Right kidney (tissue), 1 donor: ENCODE measurements around the gene TTC12.

Experiments
- DNase-seq: peaks from one replicate; pipeline ENCODE4 v3.0.0-alpha.2; 2016

Gene TTC12

DNA sequence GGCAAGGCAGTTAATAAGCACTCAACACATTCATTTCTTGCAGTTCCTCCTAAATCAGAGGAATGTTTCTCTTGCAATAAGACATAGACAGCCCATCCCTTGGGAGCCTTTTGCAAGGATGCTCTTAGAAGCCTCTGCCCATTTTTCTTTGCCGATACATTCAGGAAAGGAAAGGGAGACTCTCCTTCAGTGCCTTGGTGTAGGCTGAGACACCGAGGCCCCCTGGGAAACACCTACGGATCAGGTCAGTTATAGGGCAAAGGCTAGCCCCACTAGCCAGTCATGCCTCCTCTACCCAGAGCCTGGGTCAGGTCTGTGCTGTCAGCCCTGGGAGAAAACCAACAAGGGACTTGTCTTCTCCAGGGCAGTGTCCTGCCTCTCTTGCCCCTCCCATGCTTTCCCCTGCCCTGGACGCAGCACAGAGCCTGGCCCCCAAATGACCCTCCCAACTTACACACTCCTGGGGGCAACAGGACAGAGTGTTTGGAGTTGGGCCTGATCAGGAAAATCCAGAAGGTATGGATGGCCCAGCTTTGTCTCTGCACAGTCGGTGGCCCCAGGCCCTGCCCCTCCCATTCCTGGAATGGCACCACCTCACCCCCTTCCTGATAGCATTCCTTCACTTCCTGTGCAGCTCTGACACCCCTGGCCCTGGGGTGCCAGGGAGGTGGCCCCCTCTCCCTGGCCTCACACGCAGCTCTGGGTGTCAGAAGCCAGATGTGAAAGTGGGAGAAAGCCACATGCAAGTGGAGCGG lies 91.5 kb downstream of the TTC12 start:
- DNase-seq: no peak

DNA sequence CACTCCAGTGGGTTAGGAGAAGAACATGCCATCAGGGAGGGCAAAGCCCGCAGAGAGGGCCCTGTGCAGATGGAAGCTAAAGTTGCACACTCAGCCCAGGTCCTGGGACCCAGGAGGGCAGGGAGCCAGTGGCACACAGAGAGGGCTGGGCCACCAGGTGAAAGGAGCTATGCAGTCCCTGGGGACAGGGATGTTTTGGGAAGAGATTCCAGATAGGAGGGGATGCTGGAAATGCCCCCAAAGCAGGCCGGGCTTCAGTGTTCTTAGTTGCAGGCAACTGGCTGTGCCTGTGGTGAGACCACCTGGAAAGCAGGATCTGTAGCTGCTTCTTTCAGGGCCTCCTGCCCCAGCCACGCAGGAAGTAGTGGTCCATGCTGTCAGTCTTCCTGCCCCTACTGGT lies 92.8 kb downstream of the TTC12 start:
- no peak for DNase-seq

DNA sequence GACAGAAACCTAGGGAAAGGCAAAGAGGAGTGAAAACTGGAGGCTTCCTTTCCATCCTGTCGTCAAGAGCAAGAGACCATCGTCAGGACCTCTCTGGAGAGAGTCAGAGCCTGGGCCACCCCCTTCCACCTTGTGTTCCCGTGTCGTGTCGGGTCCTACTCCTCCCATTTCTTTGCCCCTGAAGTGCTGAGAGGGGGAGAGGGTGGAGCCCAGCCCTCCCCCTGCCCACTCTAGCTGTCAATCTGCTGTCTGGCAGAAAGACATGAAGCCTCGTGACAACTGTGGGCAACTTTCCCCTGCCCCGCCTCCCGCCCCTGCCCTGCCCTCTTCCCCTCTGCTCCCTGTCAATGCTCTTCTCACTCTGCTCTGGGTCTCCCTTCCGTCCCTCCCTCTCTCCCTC lies 93.8 kb downstream of the TTC12 start:
- no peak for DNase-seq

DNA sequence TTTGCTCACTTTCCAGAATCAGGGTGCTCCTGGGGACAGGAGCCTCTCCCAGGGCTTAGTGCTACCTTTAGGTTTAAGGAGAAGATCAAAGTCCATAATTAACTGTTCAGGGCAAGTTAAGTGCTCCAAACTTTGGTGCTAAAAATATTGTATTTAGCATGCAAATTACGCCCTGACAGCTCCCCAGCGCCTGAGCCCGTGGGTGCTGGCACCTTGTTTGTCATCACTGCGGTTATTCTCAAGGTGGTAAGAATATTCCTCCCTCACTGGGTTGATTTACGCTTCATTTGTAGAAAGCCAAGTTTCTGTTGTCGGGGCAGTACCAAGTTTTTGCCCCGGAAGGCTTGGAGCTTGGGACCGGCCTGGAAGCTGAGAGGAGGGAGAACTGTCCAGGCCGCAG lies 94.5 kb downstream of the TTC12 start:
- DNase-seq: no peak

DNA sequence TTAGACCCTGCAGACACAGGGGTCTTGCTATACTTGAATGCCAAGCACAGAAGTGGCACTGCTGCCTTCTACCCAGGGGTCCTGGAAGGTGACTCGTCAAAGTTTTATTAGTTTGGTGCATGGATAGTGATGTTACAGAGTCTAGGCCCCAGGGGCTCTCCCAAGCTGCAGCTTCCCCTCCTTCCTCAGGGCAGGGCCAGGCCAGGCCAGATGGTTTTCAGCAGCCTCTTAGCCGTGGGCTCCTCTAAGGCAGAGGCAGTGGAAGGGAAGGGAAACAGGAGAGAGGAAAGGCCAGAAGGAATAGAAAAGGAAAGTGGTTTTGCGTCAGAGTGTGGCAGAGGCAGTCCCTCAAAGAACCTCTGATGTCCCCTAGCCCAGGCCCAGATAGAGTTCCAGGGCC lies 95.1 kb downstream of the TTC12 start:
- DNase-seq: no peak

DNA sequence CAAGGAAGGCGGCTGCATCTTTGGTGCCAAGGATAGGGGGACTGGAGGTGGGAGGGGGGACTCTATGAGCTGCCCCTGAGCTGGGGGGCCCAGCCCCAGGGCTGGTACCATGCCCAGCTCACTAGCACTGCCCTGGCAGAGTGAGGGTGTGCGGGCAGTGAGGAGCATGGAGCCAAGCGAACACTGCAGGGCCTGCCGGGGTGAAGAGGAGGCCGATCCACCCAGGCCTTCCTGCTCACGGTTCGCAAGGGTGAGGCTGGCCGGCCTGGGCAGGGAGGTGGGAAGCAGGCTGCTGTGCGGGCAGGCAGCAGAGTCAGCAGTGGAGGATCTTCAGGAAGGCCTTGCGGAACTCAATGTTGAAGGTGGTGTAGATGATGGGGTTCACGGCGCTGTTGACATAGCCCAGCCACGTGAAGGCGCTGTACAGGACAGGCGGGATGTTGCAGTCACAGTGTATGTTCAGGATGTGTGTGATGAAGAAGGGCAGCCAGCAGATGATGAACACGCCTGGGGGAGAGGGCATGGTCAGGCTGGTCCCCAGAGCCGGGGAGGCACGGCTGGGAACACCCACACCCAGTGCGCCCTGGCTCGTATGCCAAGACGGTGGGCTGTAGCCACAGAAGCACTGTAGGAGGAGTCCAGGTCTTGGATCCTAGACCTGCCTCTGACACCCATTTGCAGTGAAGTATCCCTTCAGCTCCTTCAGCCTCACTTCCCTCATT lies 96.2 kb downstream of the TTC12 start:
- DNase-seq: no peak

DNA sequence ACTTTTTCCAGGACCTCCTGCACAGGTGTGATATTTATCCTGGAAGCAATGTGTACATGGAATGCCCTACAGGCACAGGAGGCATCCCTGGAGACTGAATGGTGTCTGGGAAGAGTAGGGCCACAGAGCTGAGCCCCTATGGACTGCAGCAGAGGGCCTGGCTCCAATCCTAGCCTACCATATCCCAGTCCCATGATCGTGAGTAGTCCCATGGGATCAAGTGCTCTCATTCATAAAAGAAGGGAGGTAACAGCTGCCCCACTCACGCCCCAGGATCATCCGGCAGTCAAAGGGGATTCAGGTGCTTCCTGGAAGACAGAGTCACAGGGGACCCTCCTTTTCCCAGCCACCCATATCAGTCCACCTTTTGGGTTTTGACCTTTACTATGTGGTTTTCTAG lies 97.2 kb downstream of the TTC12 start:
- DNase-seq: no peak

DNA sequence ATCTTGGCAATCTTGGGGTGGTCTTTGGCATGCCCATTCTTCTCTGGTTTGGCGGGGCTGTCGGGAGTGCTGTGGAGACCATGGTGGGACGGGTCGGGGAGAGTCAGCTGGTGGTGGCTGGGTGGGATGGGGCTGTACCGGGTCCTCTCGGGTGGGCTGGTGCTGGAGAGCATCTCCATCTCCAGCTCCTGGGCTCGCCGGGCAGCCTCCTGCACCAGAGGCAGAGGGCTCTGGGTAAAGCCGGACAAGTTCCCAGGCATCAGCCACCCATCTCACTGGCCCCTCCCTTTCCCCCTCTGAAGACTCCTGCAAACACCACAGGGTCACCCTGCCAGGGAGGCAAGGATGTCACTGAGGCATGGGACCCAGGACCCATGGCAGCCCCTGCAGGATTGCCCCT lies 98.3 kb downstream of the TTC12 start:
- no peak for DNase-seq

DNA sequence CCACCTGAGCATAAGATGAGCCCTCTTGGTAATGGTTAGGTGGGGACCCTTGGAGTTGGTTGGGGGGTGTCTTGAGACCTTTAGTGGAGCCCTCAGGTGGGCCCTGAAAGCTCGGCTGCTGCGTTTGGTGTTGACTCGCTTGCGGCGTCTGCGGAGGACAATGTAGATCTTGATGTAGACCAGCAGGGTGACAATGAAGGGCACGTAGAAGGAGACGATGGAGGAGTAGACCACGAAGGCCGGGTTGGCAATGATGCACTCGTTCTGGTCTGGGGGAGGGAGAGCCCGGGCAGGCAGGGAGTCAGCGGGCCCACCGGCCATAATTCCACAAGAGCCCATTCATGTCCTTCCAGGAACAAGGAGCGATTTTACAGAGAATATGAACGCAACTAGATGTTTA lies 101.0 kb downstream of the TTC12 start:
- no peak for DNase-seq
